HG02852 (cell line): ENCODE data around the gene C11orf24.
"Not testable (repeated sequence)": the region's sequence is repeated elsewhere in the genome, so short reads cannot be mapped to it uniquely, and the experiment has no call there.

Experiments used
- ATAC-seq: cut with Tn5 transposase; IDR thresholded peaks from one replicate; pipeline ENCODE4 v1.9.1; 2021; ENCODE audit warnings: mild to moderate bottlenecking, moderate library complexity; ENCODE audit not compliant: unreplicated experiment

The C11orf24 gene

DNA sequence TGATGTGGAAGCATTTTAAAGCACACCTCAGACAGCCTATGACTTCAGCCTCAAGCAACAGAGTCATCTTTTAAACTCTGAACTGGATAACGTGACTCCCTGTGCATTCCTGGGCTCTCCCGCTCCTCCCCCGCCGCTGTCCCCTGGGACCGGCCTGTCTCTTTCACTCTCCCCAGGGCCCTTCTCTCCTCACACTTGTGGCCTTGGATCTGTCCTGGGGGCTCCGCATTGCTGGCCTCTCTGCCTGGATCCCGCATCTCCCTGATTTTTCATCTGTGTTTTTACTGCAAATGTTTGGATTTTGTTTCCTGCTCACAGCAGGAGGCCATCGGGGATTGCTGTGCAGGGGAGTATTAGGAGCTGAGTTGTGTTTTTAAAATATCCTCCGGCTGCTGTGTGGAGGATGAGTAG is 15.4 kb downstream of the C11orf24 start:
- no peak for ATAC-seq

- no peak for ATAC-seq
Measured at GRCh38 chr11:68255526-68255925, 16.2 kb downstream of the C11orf24 start.

- ATAC-seq: no peak
Measured at GRCh38 chr11:68254421-68254820, 17.4 kb downstream of the C11orf24 start.

DNA sequence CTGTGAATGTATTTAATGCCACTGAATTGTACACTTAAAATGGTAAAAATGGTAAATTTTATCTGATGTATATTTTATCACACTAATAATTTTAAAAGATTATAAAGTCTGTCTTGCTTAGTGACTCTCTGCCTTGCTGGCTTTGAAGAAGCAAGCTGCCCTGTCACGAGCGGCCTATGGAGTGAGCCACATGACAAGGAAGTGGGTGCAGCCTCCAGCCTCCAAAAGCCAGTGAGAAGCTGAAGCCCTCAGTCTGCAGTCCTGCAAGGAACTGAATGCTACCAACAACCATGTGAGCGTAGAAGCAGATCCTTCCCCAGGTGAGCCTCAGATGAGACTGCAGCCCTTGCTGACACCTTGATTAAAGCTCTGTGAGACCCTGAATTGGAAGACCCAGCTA is 20.0 kb downstream of the C11orf24 start:
- no peak for ATAC-seq

GRCh38 chr11:68244912-68245311 is 26.9 kb downstream of the C11orf24 start:
- not testable (repeated sequence) for ATAC-seq

DNA sequence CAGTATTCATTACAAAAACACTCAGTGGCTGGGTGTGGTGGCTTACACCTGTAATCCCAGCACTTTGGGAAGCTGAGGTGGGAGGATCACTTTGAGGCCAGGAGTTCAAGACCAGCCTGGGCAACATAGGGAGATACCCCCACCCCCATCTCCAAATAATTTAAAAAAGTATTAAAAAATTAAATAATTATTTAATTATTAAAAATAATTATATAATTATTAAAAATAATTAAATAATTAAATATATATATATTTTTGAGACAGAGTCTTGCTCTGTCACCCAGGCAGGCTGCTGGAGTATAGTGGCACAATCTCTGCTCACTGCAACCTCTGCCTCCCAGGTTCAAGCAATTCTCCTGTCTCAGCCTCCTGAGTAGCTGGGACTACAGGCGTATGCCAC is 27.9 kb downstream of the C11orf24 start:
- not testable (repeated sequence) for ATAC-seq

DNA sequence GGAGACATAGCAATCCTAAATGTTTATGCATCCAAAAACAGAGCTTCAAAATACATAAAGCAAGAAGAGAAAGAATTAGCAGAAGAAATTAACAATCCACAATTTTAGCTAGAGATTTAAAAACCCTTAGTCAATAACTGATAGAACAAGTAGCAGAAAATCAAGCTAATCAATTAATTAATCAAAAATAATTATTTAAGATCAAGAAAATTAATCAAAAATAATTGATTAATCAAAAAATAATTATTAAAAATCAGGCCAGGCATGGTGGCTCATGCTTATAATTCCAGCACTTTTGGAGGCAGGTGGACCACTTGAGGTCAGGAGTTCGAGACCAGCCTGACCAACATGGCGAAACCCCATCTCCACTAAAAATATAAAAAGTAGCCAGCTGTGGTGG is 29.2 kb downstream of the C11orf24 start:
- ATAC-seq: no peak

- ATAC-seq: no peak
Measured at GRCh38 chr11:68231621-68232020, 40.2 kb downstream of the C11orf24 start.

- ATAC-seq: no peak
Measured at GRCh38 chr11:68229601-68230000, 42.2 kb downstream of the C11orf24 start.

DNA sequence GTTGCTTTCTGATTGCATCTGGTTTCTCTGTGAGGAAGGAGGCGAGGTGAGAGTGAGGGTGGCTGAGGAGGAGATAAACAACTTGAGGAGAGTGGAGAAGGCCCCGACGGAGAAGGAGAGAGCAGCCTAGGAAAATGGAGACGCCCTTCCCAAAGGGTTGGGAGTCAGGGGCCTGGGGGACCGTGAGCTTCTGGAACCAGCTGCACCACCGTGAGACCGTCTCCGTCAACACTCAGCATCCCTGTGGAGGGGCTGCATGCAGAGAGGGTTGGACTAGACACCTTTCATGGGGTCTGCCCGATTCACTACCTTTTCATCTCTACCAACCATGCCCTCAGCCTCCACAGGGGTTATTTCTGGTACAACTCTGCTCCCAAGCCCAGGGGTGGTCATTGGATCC is 45.4 kb downstream of the C11orf24 start:
- no peak for ATAC-seq

- no peak for ATAC-seq
Measured at GRCh38 chr11:68224606-68225005, 47.2 kb downstream of the C11orf24 start.

DNA sequence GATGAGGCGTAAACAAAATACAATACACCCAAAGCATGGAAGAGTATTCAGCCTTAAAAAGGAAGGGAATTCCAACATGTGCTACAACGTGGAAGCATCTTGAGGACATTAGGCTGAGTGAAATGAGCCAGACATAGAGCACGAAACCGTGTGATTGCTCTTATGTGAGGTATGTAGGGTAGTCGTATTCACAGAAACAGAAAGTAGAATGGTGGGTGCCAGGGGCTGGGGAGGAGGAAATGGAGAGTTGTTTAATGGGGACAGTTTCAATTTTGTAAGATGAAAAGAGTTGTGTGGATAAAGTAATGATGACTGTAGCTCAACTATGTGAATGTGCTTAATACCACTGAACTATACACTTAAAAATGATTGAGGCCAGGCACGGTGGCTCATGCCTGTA is 48.5 kb downstream of the C11orf24 start:
- no peak for ATAC-seq

DNA sequence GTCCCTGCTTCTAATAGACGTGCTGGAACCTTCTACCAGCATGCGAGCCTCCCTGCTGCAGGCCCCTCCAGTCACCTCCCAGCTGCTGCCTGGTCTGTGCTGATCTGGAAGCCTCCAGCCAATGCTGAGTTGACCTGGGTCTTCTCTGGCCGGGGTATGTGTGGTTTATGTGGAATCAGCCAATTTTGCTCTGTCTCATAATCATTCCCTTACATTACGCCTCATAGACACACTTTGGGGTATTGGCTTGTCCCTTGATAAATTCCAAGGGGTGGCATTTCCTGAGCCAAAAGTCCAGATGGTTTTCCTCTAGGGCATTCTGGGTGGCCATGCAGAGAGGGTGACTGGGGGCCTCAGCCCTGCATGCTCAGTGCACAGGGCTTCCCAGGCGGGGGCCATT is 50.4 kb downstream of the C11orf24 start:
- no peak for ATAC-seq

- ATAC-seq: no peak
Measured at GRCh38 chr11:68216171-68216938, 55.4 kb downstream of the C11orf24 start.

DNA sequence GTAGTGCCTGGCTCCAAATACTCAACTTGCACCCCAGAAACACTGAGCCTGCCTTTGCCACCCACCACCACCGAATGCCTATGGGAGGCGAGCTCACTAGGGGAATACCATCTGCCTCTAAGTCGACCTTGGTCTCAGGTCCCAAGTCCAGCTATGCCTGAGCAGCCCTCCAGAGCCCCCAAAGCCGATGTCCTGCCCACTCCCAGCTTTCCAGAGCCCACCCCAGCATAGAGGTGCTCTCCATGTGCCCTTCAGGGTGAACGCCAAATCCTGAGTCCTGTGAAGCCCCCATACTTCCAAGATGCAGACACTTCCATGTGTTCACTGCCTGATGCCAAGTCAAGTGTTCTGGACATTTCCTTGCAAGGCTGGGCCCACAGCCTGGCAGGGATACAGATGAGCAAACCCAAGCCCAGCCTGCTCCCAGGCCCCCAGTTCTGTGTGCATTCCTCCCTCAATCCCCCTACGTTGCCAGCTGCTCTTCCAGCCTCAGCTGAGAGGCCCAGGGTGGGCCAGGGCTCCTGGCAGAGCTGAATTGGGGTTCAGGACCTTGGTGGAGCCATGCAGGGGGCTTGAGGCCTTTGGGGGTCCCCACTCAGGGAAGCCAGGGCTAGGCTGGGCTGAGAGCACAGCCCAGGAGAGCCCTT is 56.1 kb downstream of the C11orf24 start:
- ATAC-seq: no peak

DNA sequence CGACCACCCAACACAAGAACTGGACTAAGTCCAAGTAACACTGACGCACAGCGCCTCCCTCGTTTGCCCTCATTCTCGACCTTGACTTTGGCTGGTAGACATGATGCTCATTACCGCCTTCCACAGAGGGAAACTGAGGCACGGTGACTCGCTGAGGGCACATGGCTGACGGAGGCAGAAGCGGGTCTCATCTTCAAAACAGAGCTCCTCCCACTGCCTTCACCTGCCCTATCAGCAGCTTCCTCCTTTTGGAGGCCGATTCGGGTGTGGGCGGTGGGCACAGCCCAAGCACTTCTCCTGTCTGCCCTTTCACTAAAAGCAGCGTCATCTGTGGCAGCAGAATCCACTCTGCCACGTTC is 56.7 kb downstream of the C11orf24 start:
- ATAC-seq: no peak

DNA sequence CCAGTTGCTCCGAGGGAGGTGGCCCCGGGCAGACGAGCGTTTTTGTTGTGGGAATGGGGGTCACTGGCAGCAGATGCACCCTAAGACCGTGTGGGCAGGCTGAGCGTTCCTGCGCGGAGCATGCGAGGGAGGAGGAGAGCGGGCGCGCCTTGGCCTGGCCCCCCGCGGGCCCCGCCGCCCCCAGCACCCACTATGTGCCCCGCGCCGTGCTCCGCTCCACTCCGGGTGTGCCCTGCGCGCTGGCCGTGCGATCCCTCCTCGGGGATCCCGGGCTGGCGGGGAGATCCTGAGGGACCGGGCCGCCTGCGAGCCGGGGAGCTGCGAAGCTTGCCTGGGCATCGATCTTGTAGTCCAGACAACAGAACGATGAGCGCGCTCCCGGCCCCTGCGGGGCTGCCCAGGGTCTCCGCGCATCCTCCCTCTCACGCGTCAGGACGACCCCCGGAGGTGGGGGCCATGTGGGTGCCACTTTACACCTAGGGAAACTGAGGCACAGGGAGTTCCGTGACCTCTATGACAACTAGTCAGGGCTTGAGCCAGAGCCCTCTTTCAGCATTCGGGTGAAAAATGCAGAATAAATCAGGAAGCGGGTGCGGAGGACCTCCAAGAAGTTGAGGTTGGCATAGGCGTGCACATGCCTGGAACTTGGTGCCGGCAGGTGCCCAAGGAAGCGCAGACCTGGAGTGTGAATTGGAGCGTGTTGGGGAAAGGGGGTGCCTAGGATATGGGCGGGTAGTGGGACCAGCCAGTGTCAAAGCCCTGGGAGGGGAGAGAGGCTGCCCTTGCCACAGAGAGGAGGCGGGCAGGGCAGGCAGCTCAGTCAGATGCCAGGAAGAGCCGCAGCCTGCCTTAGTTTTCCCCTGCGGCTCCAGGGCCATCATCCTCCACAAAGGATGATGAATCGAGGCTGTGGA is 57.3 kb downstream of the C11orf24 start:
- ATAC-seq: no peak

- ATAC-seq: peak; percentile 46
Measured at GRCh38 chr11:68213555-68214172, 58.1 kb downstream of the C11orf24 start.

- peak; percentile 3 for ATAC-seq
Measured at GRCh38 chr11:68213135-68213515, 58.6 kb downstream of the C11orf24 start, which contains the start of gene KMT5B. Gene KMT5B (minus strand): TSS chr11:68213296. CDS start chr11:68190076, 23,220 bp downstream.

DNA sequence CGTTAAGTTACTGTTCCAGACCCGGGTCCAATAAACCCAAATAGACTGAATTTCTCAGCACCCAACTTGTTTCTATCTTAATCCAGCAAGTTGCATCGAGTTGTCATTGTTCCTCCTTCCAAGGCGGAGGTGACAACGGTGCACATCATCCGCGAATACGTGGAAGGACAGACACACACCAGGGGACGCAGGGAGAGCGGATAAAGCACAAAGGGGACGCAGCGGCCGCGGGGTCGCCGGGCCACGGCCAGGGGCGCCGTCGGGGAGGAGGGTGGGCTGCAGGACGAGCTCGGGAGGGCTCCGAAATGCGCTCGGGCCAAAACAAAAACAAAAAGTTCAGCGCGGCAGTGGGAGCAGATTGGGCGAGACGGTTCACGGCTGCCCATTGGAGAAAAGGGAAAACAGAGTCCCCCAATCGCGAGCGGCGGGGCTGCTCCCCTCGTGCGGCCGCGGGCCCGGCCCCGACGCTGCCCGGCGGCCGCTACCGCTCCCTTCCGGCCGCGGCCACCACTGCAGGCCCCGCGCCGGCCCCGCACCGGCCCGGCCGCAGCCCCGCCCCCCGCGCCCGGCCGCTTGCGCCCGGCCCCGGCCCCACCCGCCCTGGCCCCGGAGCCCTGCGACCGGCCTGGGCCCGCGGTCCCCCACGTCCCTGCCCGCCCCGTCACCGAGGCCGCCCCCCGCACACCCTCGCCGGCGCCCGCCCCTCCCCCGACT is 59.2 kb downstream of the C11orf24 start:
- ATAC-seq: peak; percentile 46
